NCI-H748 treated with DMSO at 0.1 percent for 48 hours (cell line): ENCODE data around the gene YPEL2.
A peak's percentile ranks its signal among the peaks of the same experiment; 100 is the strongest.
"Not testable (repeated sequence)": the region's sequence is repeated elsewhere in the genome, so short reads cannot be mapped to it uniquely, and the experiment has no call there.

Experiments
- DNase-seq: peaks from one replicate; lab custom pipeline; 2025; lab: John Stamatoyannopoulos, UW

Gene YPEL2

GRCh38 chr17:59406808-59407381, 75.4 kb downstream of the YPEL2 start:
- DNase-seq = peak; percentile 6

GRCh38 chr17:59409336-59410048, 78.0 kb downstream of the YPEL2 start:
- DNase-seq = no peak

- DNase-seq = no peak
Measured at GRCh38 chr17:59410049-59410437, 78.6 kb downstream of the YPEL2 start.

- not testable (repeated sequence) for DNase-seq
Measured at GRCh38 chr17:59412431-59412830, 81.0 kb downstream of the YPEL2 start.

GRCh38 chr17:59413014-59413766, 81.7 kb downstream of the YPEL2 start:
- DNase-seq = no peak

- no peak for DNase-seq
Measured at GRCh38 chr17:59415397-59415796, 83.9 kb downstream of the YPEL2 start.

- no peak for DNase-seq
Measured at GRCh38 chr17:59416184-59416583, 84.7 kb downstream of the YPEL2 start.

GRCh38 chr17:59417452-59417851, 86.0 kb downstream of the YPEL2 start:
- no peak for DNase-seq

- DNase-seq = no peak
Measured at GRCh38 chr17:59418732-59419166, 87.3 kb downstream of the YPEL2 start.

GRCh38 chr17:59420901-59421300, 89.4 kb downstream of the YPEL2 start:
- DNase-seq = no peak

- DNase-seq = no peak
Measured at GRCh38 chr17:59421722-59422121, 90.3 kb downstream of the YPEL2 start.

GRCh38 chr17:59423137-59423724, 91.8 kb downstream of the YPEL2 start:
- DNase-seq = no peak

GRCh38 chr17:59423903-59424302, 92.4 kb downstream of the YPEL2 start:
- DNase-seq = no peak

GRCh38 chr17:59424331-59424730, 92.9 kb downstream of the YPEL2 start:
- DNase-seq = no peak

GRCh38 chr17:59425085-59425931, 93.9 kb downstream of the YPEL2 start:
- DNase-seq = no peak

- no peak for DNase-seq
Measured at GRCh38 chr17:59426031-59426430, 94.6 kb downstream of the YPEL2 start.

- no peak for DNase-seq
Measured at GRCh38 chr17:59427425-59427921, 96.0 kb downstream of the YPEL2 start.

GRCh38 chr17:59427996-59428395, 96.5 kb downstream of the YPEL2 start:
- DNase-seq = no peak

- no peak for DNase-seq
Measured at GRCh38 chr17:59428916-59429485, 97.5 kb downstream of the YPEL2 start.

GRCh38 chr17:59431601-59432000, 100.1 kb downstream of the YPEL2 start:
- DNase-seq = no peak

GRCh38 chr17:59432657-59433056, 101.2 kb downstream of the YPEL2 start:
- no peak for DNase-seq
